IMR-90 (cell line): ENCODE measurements around the gene MAGI1. TPM values are rescaled to one million over a fixed set of nuclear protein-coding genes. Genes with fewer than 3 reads are reported as not detected.

Experiments used
- ATAC-seq: fragments of 200-7000 bp; cut with Tn5 transposase; 2 replicates; pipeline ENCODE4 v1.9.1; 2020; ENCODE audit warnings: low read depth, mild to moderate bottlenecking, moderate library complexity
- BruUV-seq: library from RNA; stranded (reverse); fragments of 400-500 nt; replicated peaks from 2 replicates; lab custom pipeline; 2021; lab: Mats Ljungman, UMichigan
- CTCF ChIA-PET: fragments of 300-600 bp; formaldehyde crosslinking; extraction: SDS; loops from one replicate; lab custom pipeline; 2021; ENCODE audit warnings: antibody characterized with exemption; lab: Yijun Ruan, JAX
- POLR2A ChIA-PET: fragments of 300-600 bp; sonication (Branson Sonifier 250); formaldehyde crosslinking; loops from one replicate; lab custom pipeline; 2022; ENCODE audit warnings: antibody characterized with exemption; ENCODE audit not compliant: unreplicated experiment; lab: Charles Lee
- DNase-seq: peaks from one replicate; pipeline ENCODE4 v3.0.0; 2013
- H2AFZ ChIP-seq: replicated peaks from 2 replicates; pipeline ENCODE3; 2013; ENCODE audit warnings: low read length, mild to moderate bottlenecking; ENCODE audit not compliant: poor library complexity
- H2AK5ac ChIP-seq: 2 replicates; pipeline ENCODE4 v1.6.1; 2013; ENCODE audit warnings: low read depth, low read length, inconsistent platforms
- H2AK9ac ChIP-seq: replicated peaks from 2 replicates; pipeline ENCODE3; 2013; ENCODE audit warnings: mild to moderate bottlenecking, low read depth, low read length, moderate library complexity; ENCODE audit not compliant: poor library complexity
- H2BK120ac ChIP-seq: 2 replicates; pipeline ENCODE4 v1.6.1; 2013; ENCODE audit warnings: low read depth, low read length, inconsistent platforms
- H2BK15ac ChIP-seq: 3 replicates; pipeline ENCODE4 v1.6.1; 2013; ENCODE audit warnings: low read depth, low read length, inconsistent platforms
- H2BK20ac ChIP-seq: 2 replicates; pipeline ENCODE4 v1.6.1; 2013; ENCODE audit warnings: low read depth, mild to moderate bottlenecking, inconsistent platforms, low read length, moderate library complexity
- H2BK5ac ChIP-seq: 2 replicates; pipeline ENCODE4 v1.6.1; 2013; ENCODE audit warnings: mild to moderate bottlenecking, low read depth, low read length, inconsistent platforms; ENCODE audit not compliant: poor library complexity, severe bottlenecking
- H3K14ac ChIP-seq: replicated peaks from 2 replicates; pipeline ENCODE4 v1.6.1; 2013; ENCODE audit warnings: low read depth, low read length, inconsistent platforms
- H3K18ac ChIP-seq: 2 replicates; pipeline ENCODE4 v1.6.1; 2013; ENCODE audit warnings: low read depth, low read length, control low read depth
- H3K23ac ChIP-seq: 2 replicates; pipeline ENCODE4 v1.6.1; 2013; ENCODE audit warnings: low read depth, low read length, inconsistent platforms
- H3K27ac ChIP-seq: 2 replicates; pipeline ENCODE4 v1.5.1; 2013; ENCODE audit warnings: mild to moderate bottlenecking, control low read depth, low read length; ENCODE audit not compliant: insufficient read depth
- H3K27me3 ChIP-seq: 2 replicates; pipeline ENCODE4 v1.6.1; 2013; ENCODE audit warnings: low read length; ENCODE audit not compliant: control insufficient read depth, insufficient read depth
- H3K36me3 ChIP-seq: 2 replicates; pipeline ENCODE4 v1.6.1; 2013; ENCODE audit warnings: low read length, mixed read lengths; ENCODE audit not compliant: control insufficient read depth, insufficient read depth
- H3K4ac ChIP-seq: 2 replicates; pipeline ENCODE4 v1.6.1; 2013; ENCODE audit warnings: low read depth, low read length, inconsistent platforms
- H3K4me1 ChIP-seq: 2 replicates; pipeline ENCODE4 v1.6.1; 2013; ENCODE audit warnings: low read length, mixed read lengths; ENCODE audit not compliant: control insufficient read depth, insufficient read depth
- H3K4me2 ChIP-seq: 2 replicates; pipeline ENCODE4 v1.6.1; 2013; ENCODE audit warnings: low read depth, mild to moderate bottlenecking, control low read depth, low read length, moderate library complexity
- H3K4me3 ChIP-seq: 2 replicates; pipeline ENCODE4 v1.5.1; 2013; ENCODE audit warnings: low read depth, mild to moderate bottlenecking, control low read depth, low read length, moderate library complexity; ENCODE audit not compliant: insufficient read depth
- H3K56ac ChIP-seq: 2 replicates; pipeline ENCODE4 v1.6.1; 2013; ENCODE audit warnings: low read length, inconsistent platforms; ENCODE audit not compliant: insufficient read depth; ENCODE audit errors: extremely low read depth
- H3K79me1 ChIP-seq, 2 experiments: 2 replicates each; pipeline ENCODE4 v1.6.1; 2013; ENCODE audit warnings: low read length in 2 of 2, inconsistent platforms in 1 of 2, low read depth in 1 of 2
- H3K9ac ChIP-seq: 2 replicates; pipeline ENCODE4 v1.6.1; 2013; ENCODE audit warnings: low read depth, low read length, control low read depth
- H3K9me1 ChIP-seq: 2 replicates; pipeline ENCODE4 v1.6.1; 2013; ENCODE audit warnings: low read length, inconsistent platforms; ENCODE audit not compliant: insufficient read depth
- H3K9me3 ChIP-seq: 2 replicates; pipeline ENCODE4 v1.6.1; 2013; ENCODE audit warnings: low read length; ENCODE audit not compliant: control insufficient read depth, insufficient read depth
- H4K20me1 ChIP-seq: 2 replicates; pipeline ENCODE4 v1.6.1; 2013; ENCODE audit warnings: low read length, inconsistent platforms; ENCODE audit not compliant: insufficient read depth
- H4K5ac ChIP-seq: 2 replicates; pipeline ENCODE4 v1.6.1; 2013; ENCODE audit warnings: mild to moderate bottlenecking, low read depth, low read length, control low read depth
- H4K8ac ChIP-seq, 2 experiments: 2 replicates each; pipeline ENCODE4 v1.6.1; 2013; ENCODE audit warnings: low read depth in 2 of 2, low read length in 2 of 2, control low read depth in 1 of 2, inconsistent platforms in 1 of 2
- H4K91ac ChIP-seq: 2 replicates; pipeline ENCODE4 v1.6.1; 2013; ENCODE audit warnings: low read depth, low read length, inconsistent platforms; ENCODE audit not compliant: insufficient read depth
- BHLHE40 ChIP-seq: fragments of 150-350 bp; IDR thresholded peaks from 2 replicates; pipeline ENCODE4 v1.6.1; 2016; ENCODE audit warnings: mild to moderate bottlenecking, low read depth, low read length
- CEBPB ChIP-seq: IDR thresholded peaks from 2 replicates; pipeline ENCODE4 v1.6.1; 2012; ENCODE audit warnings: low read depth, low read length, improper control_type of control experiment
- CHD1 ChIP-seq: IDR thresholded peaks from 2 replicates; pipeline ENCODE4 v1.6.1; 2012; ENCODE audit warnings: low read depth, low read length, improper control_type of control experiment
- CTCF ChIP-seq: conservative IDR thresholded peaks from 2 replicates; pipeline ENCODE4 v1.5.1; 2012; ENCODE audit warnings: mild to moderate bottlenecking, low read depth, low read length, improper control_type of control experiment
- ELK1 ChIP-seq: fragments of 150-350 bp; IDR thresholded peaks from 2 replicates; pipeline ENCODE4 v1.6.1; 2016; ENCODE audit warnings: low read depth, mild to moderate bottlenecking, low read length, moderate library complexity, borderline replicate concordance
- FOS ChIP-seq: fragments of 150-350 bp; IDR thresholded peaks from 2 replicates; pipeline ENCODE4 v1.6.1; 2016; ENCODE audit warnings: low read depth, low read length
- MAFK ChIP-seq: IDR thresholded peaks from 2 replicates; pipeline ENCODE4 v1.6.1; 2012; ENCODE audit warnings: low read depth, low read length, improper control_type of control experiment
- MAZ ChIP-seq: IDR thresholded peaks from 2 replicates; pipeline ENCODE4 v1.6.1; 2012; ENCODE audit warnings: low read depth, mild to moderate bottlenecking, low read length, improper control_type of control experiment, moderate library complexity, borderline replicate concordance
- RAD21 ChIP-seq: IDR thresholded peaks from 2 replicates; pipeline ENCODE4 v1.6.1; 2012; ENCODE audit warnings: low read length, improper control_type of control experiment
- RCOR1 ChIP-seq: IDR thresholded peaks from 2 replicates; pipeline ENCODE4 v1.6.1; 2012; ENCODE audit warnings: mild to moderate bottlenecking, low read length, improper control_type of control experiment; ENCODE audit not compliant: insufficient replicate concordance
- RFX5 ChIP-seq: IDR thresholded peaks from 2 replicates; pipeline ENCODE4 v1.8.0; 2012; ENCODE audit warnings: low read depth, mild to moderate bottlenecking, low read length, moderate library complexity
- USF2 ChIP-seq: fragments of 150-350 bp; IDR thresholded peaks from 2 replicates; pipeline ENCODE4 v1.6.1; 2017; ENCODE audit warnings: mild to moderate bottlenecking, antibody characterized with exemption, low read length, low read depth
- WGBS, 2 experiments: methylation state at CpG; one replicate each; pipeline versions ENCODE4 v1.1.5 to v1.1.7; 2013; ENCODE audit warnings: missing lambda C conversion rate in 2 of 2; ENCODE audit not compliant: insufficient read length in 1 of 2; ENCODE audit errors: extremely low coverage in 2 of 2; 5-methylcytosine and 5-hydroxymethylcytosine counted together
- dilution Hi-C: fragments of 300-500 bp; cut with HindIII; formaldehyde crosslinking; loops from one replicate; pipeline ENCODE4 v1.14.3; 2018; ENCODE audit warnings: low sequenced_read_pairs; ENCODE audit not compliant: unreplicated experiment
- in situ Hi-C: fragments of 300-500 bp; cut with MboI; formaldehyde crosslinking; loops from 3 replicates; pipeline ENCODE4 v1.14.3; 2019; ENCODE audit warnings: low sequenced_read_pairs, inconsistent platforms, mixed read lengths
- intact Hi-C: fragments of 100-400 bp; cut with micrococcal nuclease; formaldehyde crosslinking; loops from 2 replicates; pipeline ENCODE4 v1.10.0; 2022
- polyA plus RNA-seq, 3 experiments: library from polyadenylated mRNA; depleted of rRNA; stranded (reverse); fragments of >200 nt; gene quantifications; 2 replicates each; pipeline ENCODE4 v1.2.3, GENCODE V29; 2012; ENCODE audit warnings: low replicate concordance in 1 of 3
- total RNA-seq: library from RNA; depleted of rRNA; stranded (reverse); fragments of >200 nt; gene quantifications from 2 replicates; pipeline ENCODE4 v1.2.3, GENCODE V29; 2012

The MAGI1 gene
- total and polyA plus RNA-seq, 2 of the 4 experiments (the other 2 are of a cell fraction), result 14.5 to 24.2 TPM

- peak overlapping the region; percentile 53; the same call in 1 of the 2 replicates for H3K9ac ChIP-seq
- POLR2A ChIA-PET, result no interaction called here
- peak overlapping the region; percentile 30; the same call in 1 of the 2 replicates for H3K4me3 ChIP-seq
- TF ChIP-seq BHLHE40, result peak; percentile 67; the same call in 1 of the 2 replicates
- no peak for TF ChIP-seq CTCF
- no peak for TF ChIP-seq MAZ
- no peak for TF ChIP-seq RCOR1
- no peak for TF ChIP-seq RFX5
- TF ChIP-seq FOS, result peak; percentile 96
- no peak for TF ChIP-seq MAFK
- no peak for TF ChIP-seq USF2
- TF ChIP-seq ELK1, result no peak
- peak; percentile 15; the same call in 1 of the 2 replicates for TF ChIP-seq RAD21
- peak; percentile 27; the same call in 1 of the 2 replicates for TF ChIP-seq CEBPB
- no peak for TF ChIP-seq CHD1
Observed at GRCh38 chr3:65888980-65889706, 149.6 kb downstream of the MAGI1 start.

More at GRCh38 chr3:65888980-65889706, 149.6 kb downstream of the MAGI1 start:
- H2AK5ac ChIP-seq, result no peak overlapping the region
- peak; percentile 98 for DNase-seq
- H3K27me3 ChIP-seq, result no peaks in the 10 kb centered on the region
- H3K36me3 ChIP-seq, result no peaks in the 10 kb centered on the region
- H3K9me1 ChIP-seq, result peaks cover 8% of the 10 kb centered on the region; the same call in 1 of the 2 replicates
- H3K56ac ChIP-seq, result peak overlapping the region; percentile 63
- peak overlapping the region; percentile 87; the same call in 1 of the 2 replicates for H4K5ac ChIP-seq
- no peak overlapping the region for H4K91ac ChIP-seq
- no TSS peak for BruUV-seq
- no peak overlapping the region for H2AK9ac ChIP-seq
- dilution Hi-C loops (no loop called here), in situ Hi-C loops (no loop called here), intact Hi-C loops (loop anchor here (1.0 to 10.0 kb wide), 2 partner anchors 149 to 246 kb away; partner anchors contain the start of gene MAGI1)
- peak overlapping the region; percentile 79 for H2BK120ac ChIP-seq
- peak overlapping the region; percentile 97; the same call in 1 of the 2 replicates for H3K18ac ChIP-seq
- no peak overlapping the region for H2BK15ac ChIP-seq
- H2BK20ac ChIP-seq, result peak overlapping the region; percentile 76; the same call in 1 of the 2 replicates
- peaks cover 9% of the 10 kb centered on the region; the same call in 1 of the 2 replicates for H4K20me1 ChIP-seq
- peaks cover 11% of the 10 kb centered on the region for H3K4me1 ChIP-seq
- peak overlapping the region; percentile 57 for H3K27ac ChIP-seq
- H3K23ac ChIP-seq, result peak overlapping the region; percentile 66; the same call in 1 of the 2 replicates
- peak overlapping the region in 1 of 2 experiments; percentile 47; a peak in 2 of 4 replicates for H4K8ac ChIP-seq
- H2AFZ ChIP-seq, result no peak overlapping the region
- CTCF ChIA-PET, result interaction anchor here (0.6 to 0.9 kb wide), 2 partner anchors 26 to 107 kb away, joined by 3 to 4 read pairs; no protein-coding TSS in a partner anchor
- H3K4ac ChIP-seq, result peak overlapping the region; percentile 34; the same call in 1 of the 2 replicates
- H3K79me1 ChIP-seq, result peaks cover 22 to 62% of the 10 kb centered on the region in 2 experiments
- H3K4me2 ChIP-seq, result peak overlapping the region; percentile 98
- no peaks in the 10 kb centered on the region for H3K9me3 ChIP-seq
- WGBS, 2 experiments, result 0% methylated on average over 1 of the region's 4 CpGs; no CpG with 5 or more reads in 1 of the 2 experiments
- ATAC-seq, result peak; percentile 97
- H3K14ac ChIP-seq, result peak overlapping the region; percentile 57; the same call in 1 of the 2 replicates
- peak overlapping the region; percentile 99 for H2BK5ac ChIP-seq
